T-cell (primary cell): Measurements from ENCODE around the gene UGT2A1. TPM values are rescaled to one million over a fixed set of nuclear protein-coding genes. Genes with fewer than 3 reads are reported as not detected.

ENCODE experiments used
- ATAC-seq, 4 experiments: fragments of 200-7000 bp in 3 of 4; fragments of 150-1000 bp in 1 of 4; cut with Tn5 transposase; replicated peaks in 1 of 4; 1 replicate in 3 of 4; 2 replicates in 1 of 4; pipeline ENCODE4 v1.10.0; 2021; ENCODE audit warnings: moderate library complexity in 3 of 4, mild to moderate bottlenecking in 2 of 4, moderate number of reproducible peaks in 1 of 4
- CTCF ChIA-PET, 2 donors: fragments of 300-600 bp; sonication (Branson Sonifier 250); formaldehyde crosslinking; loops; one replicate each; lab custom pipeline; 2022; ENCODE audit warnings: antibody characterized with exemption in 2 of 2; lab: Charles Lee
- POLR2A ChIA-PET, 2 donors: fragments of 300-600 bp; sonication (Branson Sonifier 250); formaldehyde crosslinking; loops; one replicate each; lab custom pipeline; 2022; ENCODE audit warnings: antibody characterized with exemption in 2 of 2; lab: Charles Lee
- DNase-seq, 35 experiments: peaks; one replicate each; pipeline versions ENCODE4 v3.0.0 to v3.0.0-alpha.2; 2013 to 2023
- H3K27ac ChIP-seq: one replicate; pipeline ENCODE4 v1.5.1; 2013; ENCODE audit warnings: low read length
- H3K27me3 ChIP-seq, 2 experiments: replicated peaks in 1 of 2; 1 replicate in 1 of 2; 2 replicates in 1 of 2; pipeline versions ENCODE4 v1.6.1 to v1.7.0; 2013; ENCODE audit warnings: low read length in 1 of 2, mixed read lengths in 1 of 2; ENCODE audit not compliant: control insufficient read depth in 2 of 2, insufficient read depth in 2 of 2; ENCODE audit errors: extremely low read depth in 1 of 2
- H3K36me3 ChIP-seq, 2 donors: 1 replicate in 1 of 2; 2 replicates in 1 of 2; pipeline versions ENCODE4 v1.6.1 to v1.7.0; 2013; ENCODE audit warnings: low read length in 1 of 2; ENCODE audit not compliant: control insufficient read depth in 2 of 2, insufficient read depth in 1 of 2; ENCODE audit errors: extremely low read depth in 1 of 2
- H3K4me1 ChIP-seq, 2 experiments: 1 replicate in 1 of 2; 2 replicates in 1 of 2; pipeline versions ENCODE4 v1.6.1 to v1.7.0; 2013; ENCODE audit warnings: low read length in 2 of 2, mixed read lengths in 1 of 2; ENCODE audit not compliant: insufficient read depth in 2 of 2, control insufficient read depth in 1 of 2; ENCODE audit errors: extremely low read depth in 1 of 2
- H3K4me3 ChIP-seq, 2 donors: 1 replicate in 1 of 2; 2 replicates in 1 of 2; pipeline versions ENCODE4 v1.5.1 to v1.7.0; 2013; ENCODE audit warnings: mild to moderate bottlenecking in 2 of 2, low read length in 1 of 2, moderate library complexity in 1 of 2; ENCODE audit not compliant: control insufficient read depth in 1 of 2; ENCODE audit errors: extremely low read depth in 1 of 2
- H3K9me3 ChIP-seq: 2 replicates; pipeline ENCODE4 v1.7.0; 2013
- H3K27ac Mint-ChIP-seq, 2 donors: one replicate each; pipeline ENCODE4 v1.8.0; 2020 to 2021; ENCODE audit warnings: mild to moderate bottlenecking in 2 of 2, mixed read lengths in 2 of 2
- H3K27me3 Mint-ChIP-seq, 2 donors: one replicate each; pipeline ENCODE4 v1.8.0; 2021 to 2022; ENCODE audit warnings: mixed read lengths in 2 of 2
- H3K36me3 Mint-ChIP-seq: one replicate; pipeline ENCODE4 v1.8.0; 2021; ENCODE audit warnings: mixed read lengths
- H3K4me1 Mint-ChIP-seq, 3 donors: one replicate each; pipeline ENCODE4 v1.8.0; 2020 to 2022; ENCODE audit warnings: mixed read lengths in 3 of 3, mild to moderate bottlenecking in 1 of 3
- H3K4me3 Mint-ChIP-seq, 3 donors: one replicate each; pipeline ENCODE4 v1.8.0; 2020 to 2022; ENCODE audit warnings: mild to moderate bottlenecking in 3 of 3, mixed read lengths in 3 of 3, moderate library complexity in 3 of 3
- H3K9me3 Mint-ChIP-seq, 3 donors: one replicate each; pipeline ENCODE4 v1.8.0; 2020 to 2022; ENCODE audit warnings: mixed read lengths in 3 of 3
- WGBS: methylation state at CpG from one replicate; pipeline ENCODE4 v1.1.5; 2013; ENCODE audit warnings: missing lambda C conversion rate; ENCODE audit not compliant: insufficient coverage; 5-methylcytosine and 5-hydroxymethylcytosine counted together
- total RNA-seq, 35 experiments: library from RNA in 6 of 35; stranded (reverse) in 6 of 35; fragments of 120-200 nt in 1 of 35; gene quantifications; one replicate each; pipeline versions ENCODE4 v1.2.1 to v1.2.4 and lab custom pipeline; 2013 to 2026

UGT2A1 gene
- total RNA-seq, 5 donors from 2014 or later (not counting 1 experiment from before 2014, with no cell fraction given) = not detected

DNA sequence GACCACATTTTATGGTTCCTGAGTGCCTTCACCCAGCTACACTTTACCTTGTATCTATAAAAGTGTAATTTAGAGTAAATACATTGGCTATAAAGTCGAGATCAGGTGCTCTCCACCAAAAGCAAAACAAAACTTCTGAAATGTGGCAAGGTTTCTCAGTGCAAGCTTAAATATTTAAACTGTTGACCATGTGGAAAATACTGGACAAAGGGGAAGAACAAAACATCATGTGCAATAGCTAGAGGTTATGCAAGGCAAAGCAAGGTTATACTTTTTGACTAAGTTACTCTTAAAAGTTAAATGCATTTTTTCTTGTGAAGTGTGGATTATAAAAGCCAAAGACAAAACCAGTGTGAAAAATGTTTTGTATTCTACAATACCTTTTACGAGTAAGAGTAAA, 69.5 kb downstream of the UGT2A1 start:
- no peaks in the 10 kb centered on the region for H3K36me3 Mint-ChIP-seq
- CTCF ChIA-PET = interaction anchor here in 1 of 2 donors (0.6 kb wide), 1 partner anchor 351 kb away, joined by 6 read pairs; no protein-coding TSS in a partner anchor
- no peak overlapping the region for H3K27ac Mint-ChIP-seq
- POLR2A ChIA-PET = no interaction called here
- no peak overlapping the region for H3K27ac ChIP-seq
- no peaks in the 10 kb centered on the region for H3K36me3 ChIP-seq
- no peaks in the 10 kb centered on the region for H3K4me1 Mint-ChIP-seq
- H3K9me3 Mint-ChIP-seq = no peaks in the 10 kb centered on the region
- H3K27me3 ChIP-seq = no peaks in the 10 kb centered on the region
- WGBS = no CpG with 5 or more reads among the region's 2 CpGs
- DNase-seq = no peak
- H3K27me3 Mint-ChIP-seq = peaks cover 0 to 5% of the 10 kb centered on the region in 2 donors
- no peaks in the 10 kb centered on the region for H3K9me3 ChIP-seq
- no peak for ATAC-seq
- no peak overlapping the region for H3K4me3 Mint-ChIP-seq
- H3K4me1 ChIP-seq = no peaks in the 10 kb centered on the region
- no peak overlapping the region for H3K4me3 ChIP-seq

- Histone ChIP-seq H3K36me3 (no peaks in the 10 kb centered on the region), H3K27ac (no peak overlapping the region), H3K4me3 (no peak overlapping the region), H3K4me1 (no peaks in the 10 kb centered on the region), H3K9me3 (no peaks in the 10 kb centered on the region), H3K27me3 (no peaks in the 10 kb centered on the region)
- Mint-ChIP-seq H3K4me1 (no peaks in the 10 kb centered on the region), H3K27ac (no peak overlapping the region), H3K36me3 (no peaks in the 10 kb centered on the region), H3K9me3 (peaks cover 0 to 3% (median 0%) of the 10 kb centered on the region in 3 donors), H3K4me3 (no peak overlapping the region), H3K27me3 (peaks cover 0 to 2% of the 10 kb centered on the region in 2 donors)
- ChIA-PET CTCF (no interaction called here), POLR2A (no interaction called here)
- no CpG with 5 or more reads among the region's 1 CpG for WGBS
- ATAC-seq (no peak), DNase-seq (no peak)
These were observed 75.8 kb downstream of the UGT2A1 start for GRCh38 chr4:69577245-69577644.

GRCh38 chr4:69576251-69576877, 76.7 kb downstream of the UGT2A1 start:
- H3K27me3 ChIP-seq = no peaks in the 10 kb centered on the region
- H3K4me3 Mint-ChIP-seq = no peak overlapping the region
- 92% methylated on average over 16 of the region's 24 CpGs for WGBS
- no peaks in the 10 kb centered on the region for H3K27me3 Mint-ChIP-seq
- DNase-seq (no peak), ATAC-seq (no peak)
- no peak overlapping the region for H3K4me3 ChIP-seq
- ChIA-PET POLR2A (no interaction called here), CTCF (no interaction called here)
- no peak overlapping the region for H3K27ac ChIP-seq
- no peaks in the 10 kb centered on the region for H3K4me1 Mint-ChIP-seq
- H3K4me1 ChIP-seq = no peaks in the 10 kb centered on the region
- no peaks in the 10 kb centered on the region for H3K36me3 ChIP-seq
- peaks cover 0 to 3% (median 0%) of the 10 kb centered on the region in 3 donors for H3K9me3 Mint-ChIP-seq
- no peaks in the 10 kb centered on the region for H3K9me3 ChIP-seq
- no peaks in the 10 kb centered on the region for H3K36me3 Mint-ChIP-seq
- H3K27ac Mint-ChIP-seq = no peak overlapping the region

DNA sequence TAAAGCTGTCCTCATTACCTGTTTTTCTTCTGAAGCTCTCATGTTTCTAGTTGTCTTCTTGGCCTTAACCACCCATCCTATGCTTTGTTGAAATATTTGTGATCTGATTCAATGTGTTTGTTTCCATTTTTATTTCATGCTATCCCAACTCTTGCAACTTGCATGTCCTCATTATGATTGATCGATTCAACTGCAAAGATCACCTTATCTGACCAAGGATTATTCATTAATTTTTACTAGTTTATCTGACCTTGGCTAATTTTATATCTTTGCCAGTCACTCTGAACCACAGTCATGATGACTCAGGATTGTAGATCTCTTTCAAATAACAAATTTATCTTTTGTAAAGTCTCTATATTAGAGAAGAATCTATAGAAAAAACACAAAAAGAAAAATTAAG, 84.3 kb downstream of the UGT2A1 start:
- Histone ChIP-seq H3K9me3 (no peaks in the 10 kb centered on the region), H3K4me3 (no peak overlapping the region), H3K27ac (no peak overlapping the region), H3K36me3 (no peaks in the 10 kb centered on the region), H3K4me1 (no peaks in the 10 kb centered on the region), H3K27me3 (no peaks in the 10 kb centered on the region)
- Mint-ChIP-seq H3K4me3 (no peak overlapping the region), H3K36me3 (no peaks in the 10 kb centered on the region), H3K4me1 (no peaks in the 10 kb centered on the region), H3K27ac (no peak overlapping the region), H3K27me3 (no peaks in the 10 kb centered on the region), H3K9me3 (peaks cover 0 to 3% (median 0%) of the 10 kb centered on the region in 3 donors)
- CTCF ChIA-PET = no interaction called here
- POLR2A ChIA-PET = no interaction called here
- no peak for DNase-seq
- ATAC-seq = no peak
- WGBS = no CpG with 5 or more reads among the region's 1 CpG

- Mint-ChIP-seq H3K9me3 (peaks cover 0 to 7% (median 6%) of the 10 kb centered on the region in 3 donors), H3K4me1 (no peaks in the 10 kb centered on the region), H3K36me3 (no peaks in the 10 kb centered on the region), H3K27me3 (no peaks in the 10 kb centered on the region), H3K4me3 (no peak overlapping the region), H3K27ac (no peak overlapping the region)
- no peak for ATAC-seq
- no peak for DNase-seq
- Histone ChIP-seq H3K4me1 (no peaks in the 10 kb centered on the region), H3K27ac (no peak overlapping the region), H3K9me3 (no peaks in the 10 kb centered on the region), H3K4me3 (no peak overlapping the region), H3K36me3 (no peaks in the 10 kb centered on the region), H3K27me3 (no peaks in the 10 kb centered on the region)
- ChIA-PET CTCF (no interaction called here), POLR2A (no interaction called here)
- WGBS = no CpG with 5 or more reads among the region's 2 CpGs
These were observed 89.6 kb downstream of the UGT2A1 start for GRCh38 chr4:69563424-69563823.

DNA sequence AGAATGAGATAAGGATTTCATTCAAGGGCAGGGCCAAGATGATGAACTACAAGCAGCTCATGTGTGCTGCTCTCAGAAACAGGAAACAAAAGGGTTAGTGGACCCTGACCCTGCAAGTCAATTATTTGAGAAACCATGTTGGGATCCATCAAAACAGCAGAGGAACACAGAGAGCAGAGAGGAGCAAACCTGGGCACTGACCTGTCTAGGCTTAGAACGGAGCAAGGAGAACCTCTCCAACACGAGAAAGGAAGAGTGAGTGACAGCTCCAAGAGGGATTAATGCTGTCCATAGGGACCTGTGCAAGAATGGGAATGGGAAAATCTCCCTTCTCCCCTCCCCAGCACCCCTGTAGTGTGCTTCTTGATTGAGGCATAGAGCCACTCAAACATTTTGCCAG, 103.4 kb downstream of the UGT2A1 start:
- no peaks in the 10 kb centered on the region for H3K27me3 Mint-ChIP-seq
- no peaks in the 10 kb centered on the region for H3K4me1 ChIP-seq
- H3K9me3 ChIP-seq = no peaks in the 10 kb centered on the region
- H3K36me3 Mint-ChIP-seq = no peaks in the 10 kb centered on the region
- whole genome bisulfite sequencing = no CpG with 5 or more reads among the region's 2 CpGs
- no peaks in the 10 kb centered on the region for H3K4me1 Mint-ChIP-seq
- H3K27ac Mint-ChIP-seq = no peak overlapping the region
- no peaks in the 10 kb centered on the region for H3K9me3 Mint-ChIP-seq
- POLR2A ChIA-PET = no interaction called here
- no peak for DNase-seq
- CTCF ChIA-PET = no interaction called here
- H3K27me3 ChIP-seq = no peaks in the 10 kb centered on the region
- ATAC-seq = no peak
- H3K4me3 ChIP-seq = no peak overlapping the region
- no peak overlapping the region for H3K4me3 Mint-ChIP-seq
- H3K36me3 ChIP-seq = no peaks in the 10 kb centered on the region
- no peak overlapping the region for H3K27ac ChIP-seq
